ENCODE results near the gene ARMS2. TPM values are rescaled to one million over a fixed set of nuclear protein-coding genes. Genes with fewer than 3 reads are reported as not detected.

Gene ARMS2
- polyA plus RNA-seq, 3 donors, result not detected

- Mint-ChIP-seq H3K4me3 (no peak overlapping the region), H3K27ac (no peak overlapping the region), H3K27me3 (ENCODE audit: low read depth in 3 of 3) (peaks cover 16 to 32% (median 30%) of the 10 kb centered on the region in 3 donors), H3K9me3 (peaks cover 0 to 2% (median 0%) of the 10 kb centered on the region in 7 donors), H3K36me3 (no peaks in the 10 kb centered on the region), H3K4me1 (peaks cover 1% of the 10 kb centered on the region)
- Histone ChIP-seq H3K9ac (ENCODE audit: insufficient read depth, low read length, poor library complexity, severe bottlenecking) (no peak overlapping the region), H3K4me3 (replicated peaks in 1 of 3; ENCODE audit: low read depth in 2 of 3, low read length in 3 of 3) (no peak overlapping the region), H3K27me3 (ENCODE audit: control insufficient read depth in 2 of 2, insufficient read depth in 2 of 2, low read length in 2 of 2) (peaks cover 15 to 21% of the 10 kb centered on the region in 2 donors), H3K9me3 (replicated peaks in 1 of 2; ENCODE audit: control insufficient read depth in 1 of 2, insufficient read depth in 1 of 2, low read length in 2 of 2) (no peaks in the 10 kb centered on the region), H3K79me2 (ENCODE audit: insufficient read depth, low read length) (no peaks in the 10 kb centered on the region), H2AFZ (ENCODE audit: insufficient read depth, low read depth, low read length, poor library complexity, severe bottlenecking) (no peak overlapping the region), H4K20me1 (ENCODE audit: insufficient read depth, low read length) (no peaks in the 10 kb centered on the region), H3K36me3 (replicated peaks in 1 of 2; ENCODE audit: control insufficient read depth in 1 of 2, insufficient read depth in 2 of 2, low read length in 2 of 2) (no peaks in the 10 kb centered on the region), H3K27ac (ENCODE audit: low read depth in 1 of 2, low read length in 2 of 2) (no peak overlapping the region), H3K4me2 (replicated peaks; ENCODE audit: extremely low read depth, low read length, poor library complexity, severe bottlenecking) (no peak overlapping the region), H3K4me1 (ENCODE audit: control insufficient read depth in 1 of 2, insufficient read depth in 2 of 2, low read length in 2 of 2) (no peaks in the 10 kb centered on the region)
- no peak for DNase-seq
- intact Hi-C loops (cut with micrococcal nuclease), result no loop called here
- no peak for TF ChIP-seq CTCF (IDR thresholded peaks at IDR 0.05)
Observed at GRCh38 chr10:122445904-122446303, 8.5 kb upstream of the ARMS2 start.

GRCh38 chr10:122446668-122447423, 7.6 kb upstream of the ARMS2 start:
- DNase-seq, result no peak
- no peak overlapping the region for H3K27ac ChIP-seq (ENCODE audit: low read depth in 1 of 2, low read length in 2 of 2)
- no peaks in the 10 kb centered on the region for H3K36me3 ChIP-seq (replicated peaks in 1 of 2; ENCODE audit: control insufficient read depth in 1 of 2, insufficient read depth in 2 of 2, low read length in 2 of 2)
- H3K79me2 ChIP-seq (ENCODE audit: insufficient read depth, low read length), result no peaks in the 10 kb centered on the region
- TF ChIP-seq CTCF (IDR thresholded peaks at IDR 0.05), result no peak
- H3K4me2 ChIP-seq (replicated peaks; ENCODE audit: extremely low read depth, low read length, poor library complexity, severe bottlenecking), result no peak overlapping the region
- no peak overlapping the region for H3K27ac Mint-ChIP-seq
- H3K9me3 Mint-ChIP-seq, result peaks cover 0 to 2% (median 0%) of the 10 kb centered on the region in 7 donors
- peaks cover 15 to 20% of the 10 kb centered on the region in 2 donors for H3K27me3 ChIP-seq (ENCODE audit: control insufficient read depth in 2 of 2, insufficient read depth in 2 of 2, low read length in 2 of 2)
- peaks cover 19 to 39% (median 37%) of the 10 kb centered on the region in 3 donors for H3K27me3 Mint-ChIP-seq (ENCODE audit: low read depth in 3 of 3)
- intact Hi-C loops (cut with micrococcal nuclease), result no loop called here
- H3K9me3 ChIP-seq (replicated peaks in 1 of 2; ENCODE audit: control insufficient read depth in 1 of 2, insufficient read depth in 1 of 2, low read length in 2 of 2), result no peaks in the 10 kb centered on the region
- no peaks in the 10 kb centered on the region for H3K4me1 ChIP-seq (ENCODE audit: control insufficient read depth in 1 of 2, insufficient read depth in 2 of 2, low read length in 2 of 2)
- peaks cover 1% of the 10 kb centered on the region for H3K4me1 Mint-ChIP-seq
- peak overlapping the region in 1 of 2 donors; percentile 2 for H3K4me3 Mint-ChIP-seq
- H3K36me3 Mint-ChIP-seq, result no peaks in the 10 kb centered on the region
- no peaks in the 10 kb centered on the region for H4K20me1 ChIP-seq (ENCODE audit: insufficient read depth, low read length)
- H3K9ac ChIP-seq (ENCODE audit: insufficient read depth, low read length, poor library complexity, severe bottlenecking), result no peak overlapping the region
- no CpG with 5 or more reads among the region's 2 CpGs for WGBS (ENCODE audit: insufficient coverage)
- H2AFZ ChIP-seq (ENCODE audit: insufficient read depth, low read depth, low read length, poor library complexity, severe bottlenecking), result no peak overlapping the region
- no peak overlapping the region for H3K4me3 ChIP-seq (replicated peaks in 1 of 3; ENCODE audit: low read depth in 2 of 3, low read length in 3 of 3)

All from CD14-positive monocyte (primary cell).